Measurements from ENCODE around the gene DPEP2.

GRCh38 chr16:67996666-67997065 lies 2.6 kb downstream of the DPEP2 start:
- TF ChIP-seq CTCF (IDR thresholded peaks at IDR 0.05; ENCODE audit: borderline replicate concordance, extremely low read depth, low read length, poor library complexity, severe bottlenecking): no peak
- no peak for TF ChIP-seq EZH2 (IDR thresholded peaks at IDR 0.05; ENCODE audit: borderline replicate concordance, low read depth, low read length, severe bottlenecking)

All from DND-41 (cell line).